ENCODE data around the gene NEK3.
"Not testable (repeated sequence)": the region's sequence is repeated elsewhere in the genome, so short reads cannot be mapped to it uniquely, and the experiment has no call there.

NEK3 gene

DNA sequence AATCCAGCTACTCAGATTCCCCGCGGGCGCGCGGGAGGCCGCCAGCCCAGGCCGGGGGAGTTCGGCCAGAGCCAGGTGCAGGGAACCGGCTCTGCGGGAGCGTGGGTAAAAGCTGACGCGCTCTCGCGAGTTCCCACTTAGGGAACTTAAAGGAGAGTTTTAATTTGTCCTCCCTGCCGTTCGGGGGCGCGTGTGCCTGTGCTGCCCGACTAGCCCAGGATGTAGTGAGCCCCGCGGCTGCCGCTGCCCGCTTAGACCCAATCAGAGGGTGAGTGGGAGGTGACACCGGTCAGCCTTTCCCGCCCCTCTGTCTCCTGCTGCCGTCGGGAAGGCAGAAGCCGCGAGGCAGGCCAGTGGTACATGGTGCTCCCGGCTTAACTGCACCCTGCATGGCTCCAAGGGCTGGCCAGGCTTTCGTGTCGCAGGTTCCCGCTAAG lies 36.0 kb upstream of the NEK3 start:
- no peak for TF ChIP-seq CTCF (IDR thresholded peaks at IDR 0.05)
- H3K36me3 ChIP-seq: no peaks in the 10 kb centered on the region
- H3K9me3 ChIP-seq: no peaks in the 10 kb centered on the region
- no peak overlapping the region for H3K27ac ChIP-seq
- peaks cover 11 to 14% of the 10 kb centered on the region in 2 experiments for H3K4me1 ChIP-seq (ENCODE audit: control insufficient read depth in 1 of 2, insufficient read depth in 1 of 2, low read depth in 1 of 2, low read length in 1 of 2)
- H3K27me3 ChIP-seq: peaks cover 20% of the 10 kb centered on the region
- H3K4me3 ChIP-seq (ENCODE audit: low read depth in 1 of 2, low read length in 1 of 2): peak overlapping the region; percentile 67 to 79

- peak overlapping the region; percentile 9 for H3K27ac ChIP-seq
- H3K9me3 ChIP-seq: no peaks in the 10 kb centered on the region
- H3K4me1 ChIP-seq (ENCODE audit: control insufficient read depth in 1 of 2, insufficient read depth in 1 of 2, low read depth in 1 of 2, low read length in 1 of 2): peaks cover 11 to 14% of the 10 kb centered on the region in 2 experiments
- H3K4me3 ChIP-seq (ENCODE audit: low read depth in 1 of 2, low read length in 1 of 2): peak overlapping the region; percentile 67 to 79
- no peak for TF ChIP-seq CTCF (IDR thresholded peaks at IDR 0.05)
- peaks cover 1% of the 10 kb centered on the region for H3K36me3 ChIP-seq
- H3K27me3 ChIP-seq: peaks cover 17% of the 10 kb centered on the region
Observed at GRCh38 chr13:52194184-52194868, 34.9 kb upstream of the NEK3 start.

DNA sequence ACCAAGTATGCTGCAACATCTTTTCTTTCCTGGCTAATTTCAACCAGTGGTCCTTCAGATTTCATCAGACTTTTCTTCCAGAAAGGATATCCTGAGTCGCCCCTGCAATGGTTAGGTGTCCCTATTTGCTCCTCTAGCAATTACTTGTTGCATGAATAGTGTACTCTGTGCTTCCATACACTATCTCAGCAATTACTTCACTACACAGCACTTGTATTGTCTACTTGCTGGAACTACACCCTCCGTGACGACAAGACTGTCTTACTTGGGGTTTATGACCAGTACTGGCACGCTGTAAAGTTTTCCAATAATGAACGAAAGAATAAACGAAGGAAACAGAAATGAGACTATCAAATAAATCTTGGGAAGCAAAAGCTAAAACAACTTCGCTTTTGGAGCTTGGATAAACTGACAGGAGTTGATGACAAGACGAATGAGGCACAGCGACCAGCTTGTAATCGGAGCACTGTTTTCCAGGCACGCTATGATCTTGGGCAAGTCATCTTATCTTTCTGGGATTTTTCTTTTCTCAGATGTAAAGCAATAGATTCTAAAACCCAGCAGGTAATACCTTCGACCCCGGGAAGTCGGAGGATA lies 34.3 kb upstream of the NEK3 start:
- Histone ChIP-seq H3K27me3 (peaks cover 12% of the 10 kb centered on the region), H3K4me3 (ENCODE audit: low read depth in 1 of 2, low read length in 1 of 2) (peak overlapping the region; percentile 67 to 79), H3K4me1 (ENCODE audit: control insufficient read depth in 1 of 2, insufficient read depth in 1 of 2, low read depth in 1 of 2, low read length in 1 of 2) (peaks cover 11 to 14% of the 10 kb centered on the region in 2 experiments), H3K27ac (peak overlapping the region; percentile 9)
- not testable (repeated sequence) for H3K9me3 ChIP-seq, H3K36me3 ChIP-seq

DNA sequence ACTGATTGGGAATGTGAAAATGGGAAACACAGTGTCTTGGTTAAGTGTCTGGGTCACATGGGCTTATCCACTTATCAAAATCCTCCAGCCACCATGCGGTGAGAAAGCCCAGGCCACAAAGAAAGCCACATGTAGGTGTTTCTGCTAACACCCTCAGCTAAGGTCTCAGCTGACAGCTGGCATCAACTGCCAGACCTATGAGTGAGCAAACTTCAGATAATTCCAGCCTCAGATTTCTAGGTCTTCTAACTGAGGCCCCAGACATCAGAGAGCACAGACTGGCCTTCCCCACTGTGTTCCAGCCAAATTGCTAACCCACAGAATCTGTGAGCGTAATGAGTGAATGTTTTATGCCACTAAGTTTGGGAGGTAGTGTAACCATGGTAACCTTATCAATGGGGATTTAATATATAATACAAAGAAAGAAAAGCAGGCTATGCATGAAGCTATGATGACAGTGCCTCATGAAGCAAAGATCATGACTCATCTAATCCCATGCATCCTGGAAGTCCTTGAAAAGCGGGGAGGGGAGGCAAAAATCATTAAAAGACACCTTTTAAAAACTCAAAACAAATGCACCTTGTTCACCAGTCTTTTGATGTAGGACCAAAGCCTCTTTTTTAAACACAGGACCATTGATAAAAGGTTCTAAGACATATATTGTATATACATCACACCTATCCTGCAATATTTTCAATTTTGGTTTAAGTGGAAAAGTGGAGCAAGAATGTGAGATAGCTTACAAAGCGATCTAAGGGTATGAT lies 28.2 kb upstream of the NEK3 start:
- not testable (repeated sequence) for H3K4me1 ChIP-seq (ENCODE audit: control insufficient read depth in 1 of 2, insufficient read depth in 1 of 2, low read depth in 1 of 2, low read length in 1 of 2); H3K9me3 ChIP-seq; H3K27ac ChIP-seq; H3K27me3 ChIP-seq; H3K4me3 ChIP-seq (ENCODE audit: low read depth in 1 of 2, low read length in 1 of 2); H3K36me3 ChIP-seq

- H3K4me1 ChIP-seq (ENCODE audit: control insufficient read depth in 1 of 2, insufficient read depth in 1 of 2, low read depth in 1 of 2, low read length in 1 of 2): no peaks in the 10 kb centered on the region
- H3K27me3 ChIP-seq: no peaks in the 10 kb centered on the region
- H3K4me3 ChIP-seq (ENCODE audit: low read depth in 1 of 2, low read length in 1 of 2): no peak overlapping the region
- H3K9me3 ChIP-seq: no peaks in the 10 kb centered on the region
- peaks cover 3% of the 10 kb centered on the region for H3K36me3 ChIP-seq
- H3K27ac ChIP-seq: no peak overlapping the region
- no peak for TF ChIP-seq CTCF (IDR thresholded peaks at IDR 0.05)
Observed at GRCh38 chr13:52187029-52187423, 27.6 kb upstream of the NEK3 start.

DNA sequence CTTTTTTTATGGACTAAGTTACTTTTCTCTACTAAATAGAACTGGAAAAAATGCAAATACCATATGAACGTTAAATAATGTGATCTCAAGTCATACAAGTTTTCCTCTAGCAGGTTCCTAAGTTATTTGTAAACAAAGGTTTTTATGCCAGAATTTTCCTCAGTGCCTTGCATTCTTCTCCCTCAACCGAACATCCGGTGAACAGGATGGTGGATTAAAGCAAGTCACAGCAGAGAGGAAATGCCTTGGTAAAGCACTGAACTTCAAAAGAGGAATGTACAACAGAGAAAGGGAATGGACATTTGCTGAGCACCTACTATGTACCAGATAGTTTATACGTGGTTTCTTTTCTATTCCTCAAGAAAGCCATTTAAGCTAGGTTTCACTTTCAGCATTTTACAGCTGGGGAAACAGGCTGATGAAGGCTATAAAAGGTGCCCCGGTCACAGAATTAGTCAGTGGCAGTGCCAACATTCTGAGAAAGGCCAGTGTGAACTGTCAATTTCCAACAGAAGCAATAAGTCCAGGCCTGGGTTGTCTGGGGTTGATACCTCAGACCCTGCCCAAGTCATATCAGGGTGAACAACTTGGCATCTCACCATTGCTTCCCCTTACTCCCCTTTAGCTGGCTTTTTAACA lies 22.0 kb upstream of the NEK3 start:
- H3K9me3 ChIP-seq; H3K4me3 ChIP-seq (ENCODE audit: low read depth in 1 of 2, low read length in 1 of 2); H3K27ac ChIP-seq; H3K4me1 ChIP-seq (ENCODE audit: control insufficient read depth in 1 of 2, insufficient read depth in 1 of 2, low read depth in 1 of 2, low read length in 1 of 2); H3K36me3 ChIP-seq; H3K27me3 ChIP-seq: not testable (repeated sequence)
